Middle frontal gyrus (tissue), 1 donor: ENCODE measurements around the gene BPI.
"Not testable (repeated sequence)": the region's sequence is repeated elsewhere in the genome, so short reads cannot be mapped to it uniquely, and the experiment has no call there.

Source experiments
- DNase-seq: peaks from one replicate; pipeline ENCODE4 v3.0.0-alpha.2; 2015; ENCODE audit warnings: low spot score; ENCODE audit errors: extremely low spot score

The BPI gene

GRCh38 chr20:38334016-38334415, 30.1 kb downstream of the BPI start:
- no peak for DNase-seq

- no peak for DNase-seq
These were observed 32.8 kb downstream of the BPI start for GRCh38 chr20:38336726-38337125.

GRCh38 chr20:38337561-38338140, 33.7 kb downstream of the BPI start:
- DNase-seq: no peak

- DNase-seq: no peak
These were observed 35.0 kb downstream of the BPI start for GRCh38 chr20:38338849-38339520.

GRCh38 chr20:38339521-38339896, 35.6 kb downstream of the BPI start:
- DNase-seq: not testable (repeated sequence)

GRCh38 chr20:38339997-38340396, 36.0 kb downstream of the BPI start:
- no peak for DNase-seq

- no peak for DNase-seq
These were observed 36.7 kb downstream of the BPI start for GRCh38 chr20:38340693-38341092.

GRCh38 chr20:38342216-38342615, 38.3 kb downstream of the BPI start:
- no peak for DNase-seq

- no peak for DNase-seq
These were observed 38.9 kb downstream of the BPI start for GRCh38 chr20:38342713-38343310.

- no peak for DNase-seq
These were observed 39.6 kb downstream of the BPI start for GRCh38 chr20:38343311-38344106.

GRCh38 chr20:38344107-38344701, 40.2 kb downstream of the BPI start:
- DNase-seq: no peak

- no peak for DNase-seq
These were observed 41.7 kb downstream of the BPI start for GRCh38 chr20:38345643-38346042.

GRCh38 chr20:38346247-38346651, 42.3 kb downstream of the BPI start, which contains the start of gene LBP:
Gene LBP (plus strand): TSS chr20:38346482. CDS start chr20:38346517, 35 bp downstream.
- no peak for DNase-seq

- DNase-seq: no peak
These were observed 42.8 kb downstream of the BPI start for GRCh38 chr20:38346741-38347140.

- DNase-seq: no peak
These were observed 45.9 kb downstream of the BPI start for GRCh38 chr20:38349856-38350255.

GRCh38 chr20:38350879-38351775, 47.2 kb downstream of the BPI start:
- no peak for DNase-seq

- DNase-seq: no peak
These were observed 49.4 kb downstream of the BPI start for GRCh38 chr20:38353316-38353715.

GRCh38 chr20:38354227-38354626, 50.3 kb downstream of the BPI start:
- DNase-seq: no peak

GRCh38 chr20:38355161-38356012, 51.4 kb downstream of the BPI start:
- peak; percentile 33 for DNase-seq
